ENCODE results near the gene MS4A8.
"Not testable (repeated sequence)": the region's sequence is repeated elsewhere in the genome, so short reads cannot be mapped to it uniquely, and the experiment has no call there.

MS4A8 gene, protein sequence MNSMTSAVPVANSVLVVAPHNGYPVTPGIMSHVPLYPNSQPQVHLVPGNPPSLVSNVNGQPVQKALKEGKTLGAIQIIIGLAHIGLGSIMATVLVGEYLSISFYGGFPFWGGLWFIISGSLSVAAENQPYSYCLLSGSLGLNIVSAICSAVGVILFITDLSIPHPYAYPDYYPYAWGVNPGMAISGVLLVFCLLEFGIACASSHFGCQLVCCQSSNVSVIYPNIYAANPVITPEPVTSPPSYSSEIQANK

DNA sequence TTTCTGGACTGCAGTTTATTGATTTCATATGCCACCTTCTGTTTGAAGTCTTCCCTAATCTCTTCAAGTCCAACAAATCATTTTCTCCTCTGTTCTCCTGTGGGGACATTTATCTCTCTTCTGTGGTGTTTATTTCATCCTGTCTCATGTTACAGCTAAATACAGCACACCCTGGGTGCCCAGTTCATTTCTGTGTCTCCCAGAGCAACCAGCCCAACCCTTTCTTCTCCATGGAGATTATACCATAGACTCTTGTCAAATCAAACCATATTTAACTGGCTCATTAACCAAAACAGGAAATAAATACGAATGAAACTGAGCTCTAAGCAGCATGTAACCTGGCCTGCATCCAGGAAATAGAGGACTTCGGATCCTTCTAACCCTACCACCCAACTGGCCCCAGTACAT, at the start of gene MS4A8:
Gene MS4A8, plus strand, starts transcription at position 329 of the 408 bp plus-strand sequence. CDS start 1,249 bp downstream, outside the sequence.
- DNase-seq (ENCODE audit: low read depth): no peak

DNA sequence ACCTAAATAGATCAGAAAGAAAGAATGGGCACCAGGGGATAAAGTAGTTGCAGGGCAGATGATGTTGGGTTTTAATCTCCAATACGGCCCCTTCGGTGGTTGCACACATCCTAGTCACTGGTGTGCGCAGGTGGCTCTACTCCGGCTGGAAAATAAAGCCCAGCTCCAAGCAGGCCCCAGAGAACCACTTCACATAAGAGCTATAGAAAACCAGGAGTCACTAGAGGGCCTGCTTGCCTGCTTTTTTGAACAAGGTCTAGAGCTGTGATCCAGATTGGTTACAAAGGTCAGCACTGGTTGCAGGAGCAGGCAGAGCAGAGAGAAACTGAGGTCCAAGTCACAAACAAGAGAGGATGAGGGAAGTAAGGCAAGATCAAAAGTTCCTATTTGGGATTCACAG, 41.5 kb upstream of the MS4A8 start:
- DNase-seq (ENCODE audit: low read depth): no peak

DNA sequence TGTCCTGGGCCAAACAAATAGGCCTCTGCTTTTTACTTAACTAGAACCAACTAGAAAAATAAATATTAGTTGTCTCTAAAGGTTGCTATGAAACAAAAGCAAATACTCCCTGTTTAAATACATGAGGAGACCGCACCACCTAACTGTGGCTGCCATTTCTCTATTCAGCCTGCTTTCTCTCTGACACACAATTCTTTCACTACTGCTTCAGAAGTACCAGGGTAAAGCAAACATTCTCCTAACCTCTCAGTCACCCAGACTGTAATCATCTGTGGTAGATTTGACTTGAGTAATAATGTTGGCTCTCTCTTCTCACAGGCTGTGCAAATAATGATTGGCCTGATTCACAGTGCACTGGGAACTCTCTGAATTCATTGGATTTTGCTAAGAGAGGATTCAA, 41.0 kb upstream of the MS4A8 start:
- DNase-seq (ENCODE audit: low read depth): no peak

DNA sequence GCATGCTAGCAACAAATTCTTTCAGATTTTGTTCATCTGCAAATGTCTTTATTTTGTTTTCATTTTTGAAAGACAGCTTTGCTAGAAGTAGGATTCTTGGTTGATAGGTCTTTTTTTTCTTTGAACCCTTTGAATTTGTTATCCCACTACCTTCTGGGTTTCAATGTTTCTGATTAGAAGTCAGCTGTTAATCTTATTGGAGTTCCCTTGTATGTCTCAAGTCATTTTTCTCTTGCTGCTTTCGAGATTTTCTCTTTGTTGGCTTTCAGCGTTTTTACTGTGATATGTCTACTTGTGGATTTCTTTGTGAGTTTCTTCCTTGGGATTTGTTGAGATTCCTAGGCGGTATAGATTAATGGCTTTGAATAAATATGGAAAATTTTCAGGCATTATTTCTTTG, 27.2 kb upstream of the MS4A8 start:
- DNase-seq (ENCODE audit: low read depth): no peak

DNA sequence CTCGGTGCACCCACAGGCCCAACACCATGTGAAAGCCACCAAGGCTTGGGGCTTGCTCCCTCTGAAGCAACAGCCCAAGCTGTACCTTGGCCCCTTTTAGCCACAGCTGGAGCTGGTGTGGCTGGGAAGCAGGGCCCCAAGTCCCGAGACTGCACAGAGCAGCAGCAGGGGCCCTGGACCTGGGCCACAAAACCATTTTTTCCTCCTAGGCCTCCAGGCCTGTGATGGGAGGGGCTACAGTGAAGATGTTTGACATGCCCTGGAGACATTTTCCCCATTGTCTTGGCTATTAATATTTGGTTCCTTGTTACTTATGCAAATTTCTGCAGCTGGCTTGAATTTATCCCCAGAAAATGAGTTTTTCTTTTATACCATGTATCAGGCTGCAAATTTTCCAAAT, 21.2 kb upstream of the MS4A8 start:
- not testable (repeated sequence) for DNase-seq (ENCODE audit: low read depth)

DNA sequence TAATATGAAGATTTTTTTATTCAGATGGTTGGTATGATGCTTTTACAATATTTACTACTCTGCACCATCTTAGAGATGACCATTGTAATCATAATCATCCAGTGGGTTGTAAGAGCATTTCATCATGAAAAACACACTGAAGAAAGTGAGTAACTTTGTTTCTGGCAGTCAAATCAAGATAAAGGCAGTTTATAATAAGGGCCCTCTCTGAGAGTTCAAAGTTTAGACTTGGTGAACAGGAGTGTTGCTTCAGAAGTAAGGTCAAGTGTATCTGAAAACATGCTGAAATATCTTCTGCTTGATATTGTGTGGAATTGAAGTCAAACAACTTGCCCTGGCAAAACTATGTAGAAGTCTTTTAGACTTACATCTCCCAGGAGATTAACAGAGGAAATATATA, 19.5 kb upstream of the MS4A8 start:
- no peak for DNase-seq (ENCODE audit: low read depth)

DNA sequence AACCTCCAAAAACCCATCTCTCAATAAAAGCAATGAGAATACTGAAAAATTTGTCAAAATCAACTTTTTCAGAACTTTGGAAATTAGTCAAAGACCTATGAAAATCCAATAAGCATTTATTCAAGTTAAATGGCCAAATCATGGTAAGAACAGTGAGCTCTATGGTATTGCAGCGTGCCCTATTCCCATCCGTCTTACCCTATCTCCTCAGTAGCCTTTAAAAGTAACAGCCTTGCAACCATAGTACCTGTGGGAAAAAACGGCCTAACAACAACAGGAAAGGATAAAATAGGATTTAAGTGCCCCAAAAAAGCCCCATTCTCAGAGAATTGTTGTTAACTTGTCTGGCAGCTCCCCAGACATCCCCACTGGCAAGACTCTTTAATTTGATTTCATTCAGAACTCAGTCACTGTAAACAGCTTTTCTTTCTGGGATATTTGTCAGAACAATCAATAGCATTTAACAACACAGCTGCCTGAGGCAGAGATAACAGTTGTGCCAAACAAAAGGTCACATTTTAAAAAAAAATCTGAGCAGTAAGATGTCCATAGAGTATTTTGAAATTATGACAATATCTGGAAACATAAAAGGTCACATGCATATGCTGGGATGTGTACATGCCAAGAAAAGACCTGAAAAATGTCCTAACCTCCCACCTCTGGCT, 18.8 kb upstream of the MS4A8 start:
- no peak for DNase-seq (ENCODE audit: low read depth)

DNA sequence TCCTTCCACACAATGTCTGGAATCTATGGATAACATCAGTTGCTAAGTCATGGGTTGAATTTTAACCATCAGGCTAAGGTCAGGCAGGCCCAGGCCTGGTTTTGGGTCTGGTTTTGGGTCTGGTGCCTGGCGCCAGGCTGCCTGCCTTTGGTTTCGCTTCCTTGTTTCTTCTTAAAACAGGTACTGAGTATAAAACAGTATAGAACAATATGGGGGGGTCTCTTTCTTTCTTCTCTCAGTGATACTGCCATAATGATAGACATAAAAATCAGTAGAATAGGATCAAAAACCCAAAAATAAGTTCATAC, 14.9 kb upstream of the MS4A8 start:
- DNase-seq (ENCODE audit: low read depth): not testable (repeated sequence)

DNA sequence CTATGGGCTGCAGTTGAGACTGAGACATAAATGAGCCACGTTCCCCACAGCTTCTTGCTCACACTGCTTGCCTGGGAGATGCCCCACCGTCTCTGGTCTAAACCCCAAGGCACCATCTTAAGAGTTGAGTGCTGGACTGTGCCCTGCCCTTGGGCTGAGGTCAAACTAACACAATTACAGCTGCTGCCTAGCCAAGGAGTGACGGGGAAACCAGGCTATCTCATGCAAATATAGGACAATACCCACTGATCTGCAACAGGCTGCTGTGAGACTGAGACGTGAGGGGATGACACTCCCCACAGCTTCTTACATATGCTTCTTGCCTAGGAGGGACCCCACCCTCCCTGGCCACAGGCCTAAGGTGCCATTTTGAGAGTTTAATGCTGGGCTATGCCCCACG, 7.8 kb upstream of the MS4A8 start:
- no peak for DNase-seq (ENCODE audit: low read depth)

DNA sequence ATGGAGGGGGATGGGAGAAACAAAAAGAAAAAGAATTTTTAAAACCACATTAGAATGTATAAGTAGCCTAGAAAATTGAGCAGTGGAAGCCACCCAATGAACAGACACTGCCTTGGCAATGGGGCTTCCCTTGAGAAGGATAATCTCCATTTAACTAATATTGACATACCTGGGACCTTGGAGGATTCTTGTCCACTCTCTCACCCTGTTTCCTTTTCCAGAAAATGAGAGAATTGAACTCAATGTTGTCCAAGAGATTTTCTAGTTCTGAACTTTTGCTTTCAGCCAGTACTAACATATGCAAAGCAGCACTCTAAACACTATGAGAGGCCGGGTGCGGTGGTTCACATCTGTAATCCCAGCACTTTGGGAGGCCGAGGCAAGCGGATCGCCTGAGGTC, 524 bp downstream of the MS4A8 start:
- no peak for DNase-seq (ENCODE audit: low read depth)

DNA sequence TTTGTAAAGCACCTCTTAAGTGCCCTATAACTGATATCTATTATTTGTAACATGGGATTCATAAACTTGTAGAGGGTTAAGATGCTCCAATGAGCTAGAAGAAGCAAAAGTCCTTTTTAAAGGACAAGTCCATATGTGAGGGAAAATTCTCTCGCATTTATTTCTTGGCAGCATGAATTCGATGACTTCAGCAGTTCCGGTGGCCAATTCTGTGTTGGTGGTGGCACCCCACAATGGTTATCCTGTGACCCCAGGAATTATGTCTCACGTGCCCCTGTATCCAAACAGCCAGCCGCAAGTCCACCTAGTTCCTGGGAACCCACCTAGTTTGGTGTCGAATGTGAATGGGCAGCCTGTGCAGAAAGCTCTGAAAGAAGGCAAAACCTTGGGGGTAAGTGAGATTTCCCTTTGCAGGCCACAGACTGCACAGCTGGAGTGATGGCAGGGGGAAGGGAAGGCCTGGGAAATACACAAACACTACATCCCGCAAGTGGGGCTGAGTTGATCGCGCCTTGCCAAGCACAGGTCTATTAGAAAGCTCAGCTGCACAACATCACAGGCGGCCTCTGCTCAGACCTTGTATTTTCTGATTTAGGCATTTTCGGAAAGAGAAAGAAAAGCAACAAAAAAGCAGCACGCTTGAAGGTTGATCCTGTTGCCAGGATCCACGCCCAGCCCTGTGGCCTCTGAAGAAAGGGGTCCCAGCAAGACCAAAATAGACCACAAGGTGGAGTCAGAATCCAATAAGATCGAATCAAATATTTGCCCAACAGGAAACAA, 1.5 kb downstream of the MS4A8 start:
- no peak for DNase-seq (ENCODE audit: low read depth)

DNA sequence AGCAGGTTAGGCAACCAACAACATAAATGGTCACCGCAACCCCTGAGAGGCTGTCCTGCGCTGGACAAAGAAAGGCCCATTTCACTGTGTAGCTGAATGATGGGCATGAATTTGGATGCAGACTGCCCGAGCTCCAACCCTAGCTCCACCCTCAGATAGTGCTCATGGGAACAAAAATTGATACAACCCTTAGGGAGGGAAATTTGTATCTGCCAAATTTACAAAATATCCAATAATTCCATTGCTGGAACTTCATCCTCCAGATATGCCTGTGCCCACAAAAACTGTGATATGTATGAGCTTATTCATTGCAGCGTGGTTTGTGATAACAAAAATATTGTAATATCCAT, 2.0 kb downstream of the MS4A8 start:
- no peak for DNase-seq (ENCODE audit: low read depth)

DNA sequence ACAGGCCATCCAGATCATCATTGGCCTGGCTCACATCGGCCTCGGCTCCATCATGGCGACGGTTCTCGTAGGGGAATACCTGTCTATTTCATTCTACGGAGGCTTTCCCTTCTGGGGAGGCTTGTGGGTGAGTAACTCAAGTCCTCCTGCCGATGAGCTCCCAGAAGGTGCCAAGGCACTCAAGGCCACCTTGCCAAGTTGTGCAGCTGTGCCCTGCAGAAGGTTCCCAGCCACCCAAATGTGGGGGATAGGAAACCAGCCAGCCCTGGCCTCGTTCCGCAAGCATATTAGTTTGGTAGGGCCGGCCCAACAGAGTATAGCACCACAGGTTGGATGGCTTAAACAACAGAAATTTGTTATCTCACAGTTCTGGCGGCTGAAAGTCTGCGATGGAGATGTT, 4.0 kb downstream of the MS4A8 start:
- no peak for DNase-seq (ENCODE audit: low read depth)

DNA sequence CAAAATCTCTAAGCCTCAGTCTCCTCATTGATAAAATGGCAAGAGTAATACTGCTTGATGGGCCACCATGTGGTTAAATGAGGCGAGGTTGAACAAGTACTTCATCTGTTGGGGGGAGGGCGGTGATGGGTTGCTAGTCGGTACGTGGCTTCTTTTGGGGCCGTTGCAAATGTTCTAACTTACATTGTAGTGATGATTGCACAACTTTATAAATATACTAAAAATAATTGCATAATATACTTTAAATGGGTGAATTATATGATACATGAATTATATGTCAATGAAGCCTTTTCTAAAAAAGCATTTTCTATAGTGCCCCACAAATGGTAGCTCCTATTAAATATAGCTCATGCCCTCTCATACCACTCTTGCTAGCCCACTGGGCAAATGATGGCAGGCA, 6.5 kb downstream of the MS4A8 start:
- DNase-seq (ENCODE audit: low read depth): no peak

DNA sequence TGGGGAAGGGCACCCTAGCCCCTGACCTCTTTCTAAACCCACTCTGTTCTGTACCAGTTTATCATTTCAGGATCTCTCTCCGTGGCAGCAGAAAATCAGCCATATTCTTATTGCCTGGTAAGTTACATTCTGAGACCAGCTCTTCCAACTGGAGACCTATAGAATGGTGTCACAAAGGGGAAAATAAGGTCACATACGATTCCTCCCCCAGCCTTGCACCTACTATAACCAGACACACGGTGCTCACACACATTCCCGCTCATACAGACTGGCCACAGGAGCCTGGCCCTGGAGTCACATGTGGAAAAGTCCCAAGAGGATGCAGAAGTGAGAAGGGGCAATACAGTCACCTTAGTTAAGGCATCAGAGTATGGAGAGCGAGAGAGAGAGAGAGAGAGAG, 7.5 kb downstream of the MS4A8 start:
- no peak for DNase-seq (ENCODE audit: low read depth)

DNA sequence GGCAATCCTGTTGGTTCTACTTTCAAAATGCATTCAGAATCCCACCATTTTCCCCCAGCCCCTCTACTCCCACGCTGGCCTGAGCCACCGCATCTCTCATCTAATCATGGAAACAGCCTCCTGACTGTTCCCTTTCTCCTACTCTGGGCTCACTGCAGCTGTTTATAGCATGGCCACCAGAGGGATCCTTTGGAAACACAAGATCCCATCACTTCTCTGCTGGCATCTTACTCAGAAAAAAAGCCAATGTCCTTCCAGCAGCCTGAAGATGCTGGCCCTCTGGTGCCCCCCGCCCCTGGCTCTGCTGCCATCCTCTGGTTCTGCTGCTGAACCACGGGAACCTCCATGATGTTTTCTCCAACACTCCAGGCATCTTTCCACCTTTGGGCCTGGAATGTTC, 11.1 kb downstream of the MS4A8 start:
- no peak for DNase-seq (ENCODE audit: low read depth)

DNA sequence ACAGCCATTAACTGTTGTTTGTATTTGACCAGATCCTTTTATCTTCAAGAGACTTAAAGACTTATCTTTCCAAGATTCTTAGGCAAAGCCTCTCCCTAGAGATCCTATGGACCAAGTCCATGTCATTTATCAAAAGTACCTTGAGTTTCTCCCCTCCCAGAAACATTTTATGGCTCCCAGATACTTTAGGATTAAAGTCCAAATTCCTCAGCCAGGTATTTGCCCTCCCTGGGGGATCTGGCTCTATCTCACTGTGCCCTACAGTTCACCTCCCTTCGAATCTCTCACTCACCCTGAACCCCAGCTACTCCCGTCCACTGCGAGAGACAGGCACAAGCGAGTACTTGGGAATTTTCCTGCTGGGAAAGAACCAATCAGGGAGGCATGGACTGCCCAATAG, 11.9 kb downstream of the MS4A8 start:
- no peak for DNase-seq (ENCODE audit: low read depth)

DNA sequence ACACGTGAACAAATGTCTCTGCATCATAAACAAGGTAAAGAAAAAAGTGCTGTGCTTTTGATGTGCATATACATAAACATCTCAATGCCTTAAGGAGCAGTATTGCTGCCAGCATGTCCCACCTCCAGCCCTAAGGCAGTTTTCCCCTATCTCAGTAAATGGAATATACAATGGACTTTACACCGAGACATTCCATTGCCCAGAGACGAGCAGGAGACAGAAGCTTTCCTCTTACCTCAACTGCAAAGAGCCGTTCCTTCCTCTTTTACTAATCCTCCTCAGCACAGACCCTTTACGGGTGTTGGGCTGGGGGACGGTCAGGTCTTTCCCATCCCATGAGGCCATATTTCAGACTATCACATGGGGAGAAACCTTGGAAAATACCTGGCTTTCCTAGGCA, 14.0 kb downstream of the MS4A8 start:
- DNase-seq (ENCODE audit: low read depth): not testable (repeated sequence)

DNA sequence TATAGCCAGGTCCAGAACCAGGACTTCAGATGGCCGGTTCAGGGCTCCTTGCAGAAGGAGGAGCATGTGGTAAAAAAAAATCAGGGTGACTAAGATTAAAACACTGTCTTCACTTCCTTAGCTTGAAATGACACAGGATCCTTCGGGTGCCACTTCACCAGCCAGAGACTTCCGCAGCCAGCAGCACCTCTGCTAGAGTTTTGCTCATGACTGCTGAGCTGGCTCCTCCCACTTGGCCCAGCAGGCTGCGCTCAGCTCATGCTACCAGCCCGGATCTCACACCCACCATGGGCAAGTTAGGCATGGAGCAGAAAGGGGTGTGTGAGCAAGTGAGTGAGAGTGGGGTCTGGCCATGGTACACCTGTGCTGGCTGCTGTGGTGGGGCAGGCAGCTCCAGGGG, 18.5 kb downstream of the MS4A8 start:
- no peak for DNase-seq (ENCODE audit: low read depth)

DNA sequence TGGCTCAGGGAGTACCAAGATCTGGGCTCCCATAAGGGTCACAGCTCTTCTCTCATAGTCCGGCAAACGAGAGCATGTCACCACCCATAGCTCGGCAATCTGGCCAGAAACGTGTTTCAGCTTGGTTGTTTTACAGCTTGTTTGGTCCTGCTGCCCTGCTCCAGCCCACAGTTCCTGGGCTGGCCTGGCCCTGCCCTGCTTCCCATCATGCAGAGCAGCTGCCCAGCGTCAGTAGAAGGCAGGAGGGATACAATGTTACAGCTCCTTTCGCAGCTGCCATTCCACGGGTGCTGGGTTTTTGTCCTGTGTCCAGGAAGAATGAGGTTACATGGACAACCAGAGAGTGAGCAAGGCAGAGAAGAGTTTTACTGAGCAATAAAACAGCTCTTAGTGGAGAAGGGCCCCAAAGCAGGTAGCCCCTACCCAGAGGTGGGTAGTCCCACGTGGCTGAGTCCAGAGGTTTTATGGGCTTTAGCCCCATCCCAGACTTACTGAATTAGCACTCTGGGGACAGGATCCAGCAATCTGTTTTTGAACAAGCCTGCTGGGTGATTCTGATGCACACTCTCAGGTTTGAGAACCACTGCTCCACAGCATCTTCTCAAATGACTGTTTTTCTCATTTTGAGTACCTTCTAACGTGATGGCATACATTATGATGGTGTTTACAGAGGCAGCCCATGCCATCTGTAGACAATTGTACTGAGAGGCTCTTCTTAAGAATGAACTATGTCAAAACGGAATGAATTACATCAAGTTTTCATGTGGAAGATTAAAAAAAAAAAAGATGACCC, 19.3 kb downstream of the MS4A8 start:
- DNase-seq (ENCODE audit: low read depth): no peak

DNA sequence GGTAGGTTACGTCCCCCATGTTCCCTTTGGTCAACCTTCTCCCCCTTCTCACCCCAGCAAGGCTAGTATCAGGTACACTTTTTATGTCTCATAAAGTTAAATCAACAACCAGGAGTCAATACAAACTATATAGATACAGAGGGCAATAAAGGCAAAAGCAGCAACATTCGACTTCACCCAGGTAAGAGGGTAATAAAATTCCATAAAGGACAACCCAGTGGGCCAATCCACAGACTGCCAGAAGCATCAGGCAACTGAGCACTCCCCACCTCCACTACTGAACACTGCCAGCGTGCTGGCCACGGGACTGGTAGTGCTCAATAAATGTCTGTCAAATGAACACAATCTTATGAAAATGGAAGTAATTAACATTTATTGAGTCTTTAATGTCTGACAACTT, 20.0 kb downstream of the MS4A8 start:
- no peak for DNase-seq (ENCODE audit: low read depth)

DNA sequence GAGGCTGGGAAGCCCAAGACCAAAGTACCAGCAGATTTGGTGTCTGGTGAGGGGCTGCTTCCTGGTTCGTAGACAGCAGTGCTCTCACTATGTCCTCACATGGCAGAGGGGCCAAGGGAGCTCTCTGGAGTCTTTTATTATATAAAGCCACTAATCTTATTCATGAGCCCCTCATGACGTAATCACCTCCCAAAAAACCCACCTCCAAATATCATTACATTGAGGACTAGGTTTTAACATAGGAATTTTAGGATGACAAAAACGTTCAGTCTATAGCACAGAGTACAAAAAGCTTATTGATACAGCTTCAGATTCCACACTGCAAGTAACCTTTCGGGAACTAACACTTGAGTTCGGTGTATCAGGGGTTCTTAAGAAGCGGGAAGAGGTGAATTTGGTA, 21.0 kb downstream of the MS4A8 start:
- no peak for DNase-seq (ENCODE audit: low read depth)

DNA sequence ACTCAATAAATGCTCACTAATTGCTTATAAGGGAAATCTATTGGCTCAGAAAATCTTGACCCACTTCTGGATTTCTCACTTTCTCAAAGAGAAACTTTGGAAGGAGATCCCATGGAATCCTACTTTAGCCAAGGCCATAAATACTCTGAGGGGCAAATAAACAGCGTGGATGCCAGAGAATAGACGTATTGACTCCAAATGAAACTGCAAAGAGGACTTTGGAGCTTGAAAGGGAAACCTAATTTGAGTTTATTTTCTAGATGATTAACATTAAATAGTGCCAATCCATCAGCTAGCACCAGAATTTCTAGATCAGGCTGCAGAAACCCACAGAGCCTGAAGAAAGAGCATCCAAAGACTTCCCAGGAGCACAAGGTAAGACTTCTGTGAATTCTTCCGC, 25.0 kb downstream of the MS4A8 start, which contains the start of gene MS4A18:
Gene MS4A18, plus strand, starts transcription at position 301 of the 400 bp plus-strand sequence.
- no peak for DNase-seq (ENCODE audit: low read depth)
